Thoracic aorta (tissue), 2 donors: ENCODE measurements around the gene HLA-E. TPM values are rescaled to one million over a fixed set of nuclear protein-coding genes. Genes with fewer than 3 reads are reported as not detected.
"Not testable (repeated sequence)": the region's sequence is repeated elsewhere in the genome, so short reads cannot be mapped to it uniquely, and the experiment has no call there.

Experiments used
- ATAC-seq: fragments of 150-250 bp; one replicate; pipeline ENCODE4 v1.8.0; 2017; ENCODE audit warnings: low read depth; ENCODE audit not compliant: insufficient number of reproducible peaks, low FRiP score
- DNase-seq: peaks from one replicate; pipeline ENCODE4 v3.0.0-alpha.2; 2020; ENCODE audit warnings: low spot score
- H3K27ac ChIP-seq, 2 donors: fragments of 200-600 bp; sonication (generic); 1 replicate in 1 of 2; 2 replicates in 1 of 2; pipeline ENCODE4 v1.5.1; 2016; ENCODE audit warnings: mild to moderate bottlenecking in 2 of 2, moderate library complexity in 2 of 2
- H3K27me3 ChIP-seq: fragments of 200-600 bp; sonication (generic); replicated peaks from 2 replicates; pipeline ENCODE4 v1.6.0; 2016; ENCODE audit warnings: mild to moderate bottlenecking; ENCODE audit not compliant: insufficient read depth
- H3K36me3 ChIP-seq: fragments of 200-600 bp; sonication (generic); one replicate; pipeline ENCODE4 v1.5.1; 2016
- H3K4me1 ChIP-seq, 2 donors: fragments of 200-600 bp; sonication (generic); 1 replicate in 1 of 2; 2 replicates in 1 of 2; pipeline versions ENCODE4 v1.5.1 to v1.6.0; 2016; ENCODE audit warnings: low read depth in 2 of 2, mild to moderate bottlenecking in 1 of 2; ENCODE audit not compliant: control insufficient read depth in 1 of 2
- H3K4me3 ChIP-seq: fragments of 200-600 bp; sonication (generic); 2 replicates; pipeline ENCODE4 v1.5.1; 2016; ENCODE audit warnings: mild to moderate bottlenecking
- H3K9me3 ChIP-seq: fragments of 200-600 bp; sonication (generic); 2 replicates; pipeline ENCODE4 v1.5.1; 2016
- CTCF ChIP-seq: fragments of 200-600 bp; sonication (generic); IDR thresholded peaks from one replicate; pipeline ENCODE4 v1.5.1; 2019; ENCODE audit warnings: antibody characterized with exemption
- total RNA-seq, 2 donors: library from RNA; depleted of rRNA; stranded (reverse); fragments of >200 nt; gene quantifications; one replicate each; pipeline versions ENCODE4 v1.1.0 to v1.2.3, GENCODE V29; 2016

The HLA-E gene
- total RNA-seq, 2 donors from 2014 or later: 507 to 602 TPM

- no peak for ATAC-seq
- Histone ChIP-seq H3K27ac (no peak overlapping the region), H3K4me1 (peaks cover 8 to 15% of the 10 kb centered on the region in 2 donors), H3K36me3 (peaks cover 19% of the 10 kb centered on the region), H3K4me3 (no peak overlapping the region), H3K27me3 (no peaks in the 10 kb centered on the region), H3K9me3 (no peaks in the 10 kb centered on the region)
- TF ChIP-seq CTCF: no peak
- no peak for DNase-seq
These were observed 6.7 kb downstream of the HLA-E start for GRCh38 chr6:30495993-30496392.

GRCh38 chr6:30497261-30497599 lies 7.9 kb downstream of the HLA-E start:
- H3K9me3 ChIP-seq, H3K27ac ChIP-seq, ATAC-seq, H3K4me1 ChIP-seq, H3K4me3 ChIP-seq, DNase-seq, H3K36me3 ChIP-seq, H3K27me3 ChIP-seq: not testable (repeated sequence)

- no peak overlapping the region for H3K27ac ChIP-seq
- ATAC-seq: no peak
- no peak for DNase-seq
- peaks cover 0 to 3% of the 10 kb centered on the region in 2 donors for H3K4me1 ChIP-seq
- H3K9me3 ChIP-seq: no peaks in the 10 kb centered on the region
- H3K36me3 ChIP-seq: peaks cover 2% of the 10 kb centered on the region
- H3K27me3 ChIP-seq: no peaks in the 10 kb centered on the region
- TF ChIP-seq CTCF: no peak
- no peak overlapping the region for H3K4me3 ChIP-seq
These were observed 8.4 kb downstream of the HLA-E start for GRCh38 chr6:30497714-30498113.

- not testable (repeated sequence) for H3K4me3 ChIP-seq, H3K4me1 ChIP-seq, H3K9me3 ChIP-seq, DNase-seq, H3K27ac ChIP-seq, ATAC-seq, H3K27me3 ChIP-seq, H3K36me3 ChIP-seq
These were observed 9.4 kb downstream of the HLA-E start for GRCh38 chr6:30498705-30499104.

GRCh38 chr6:30500421-30501355 lies 11.4 kb downstream of the HLA-E start:
- no peak for DNase-seq
- Histone ChIP-seq H3K36me3 (no peaks in the 10 kb centered on the region), H3K9me3 (no peaks in the 10 kb centered on the region), H3K27me3 (no peaks in the 10 kb centered on the region), H3K27ac (no peak overlapping the region), H3K4me3 (no peak overlapping the region), H3K4me1 (peaks cover 0 to 3% of the 10 kb centered on the region in 2 donors)
- TF ChIP-seq CTCF: no peak
- no peak for ATAC-seq

GRCh38 chr6:30507849-30508827 lies 18.8 kb downstream of the HLA-E start:
- Histone ChIP-seq H3K4me3 (no peak overlapping the region), H3K36me3 (no peaks in the 10 kb centered on the region), H3K27me3 (no peaks in the 10 kb centered on the region), H3K27ac (no peak overlapping the region), H3K4me1 (no peaks in the 10 kb centered on the region), H3K9me3 (no peaks in the 10 kb centered on the region)
- no peak for TF ChIP-seq CTCF
- DNase-seq (no peak), ATAC-seq (no peak)
